ENCODE measurements around the gene OR52E8. TPM values are rescaled to one million over a fixed set of nuclear protein-coding genes. Genes with fewer than 3 reads are reported as not detected.
A peak's percentile ranks its signal among the peaks of the same experiment; 100 is the strongest.

The OR52E8 gene
- total RNA-seq, 1 donor, result not detected

DNA sequence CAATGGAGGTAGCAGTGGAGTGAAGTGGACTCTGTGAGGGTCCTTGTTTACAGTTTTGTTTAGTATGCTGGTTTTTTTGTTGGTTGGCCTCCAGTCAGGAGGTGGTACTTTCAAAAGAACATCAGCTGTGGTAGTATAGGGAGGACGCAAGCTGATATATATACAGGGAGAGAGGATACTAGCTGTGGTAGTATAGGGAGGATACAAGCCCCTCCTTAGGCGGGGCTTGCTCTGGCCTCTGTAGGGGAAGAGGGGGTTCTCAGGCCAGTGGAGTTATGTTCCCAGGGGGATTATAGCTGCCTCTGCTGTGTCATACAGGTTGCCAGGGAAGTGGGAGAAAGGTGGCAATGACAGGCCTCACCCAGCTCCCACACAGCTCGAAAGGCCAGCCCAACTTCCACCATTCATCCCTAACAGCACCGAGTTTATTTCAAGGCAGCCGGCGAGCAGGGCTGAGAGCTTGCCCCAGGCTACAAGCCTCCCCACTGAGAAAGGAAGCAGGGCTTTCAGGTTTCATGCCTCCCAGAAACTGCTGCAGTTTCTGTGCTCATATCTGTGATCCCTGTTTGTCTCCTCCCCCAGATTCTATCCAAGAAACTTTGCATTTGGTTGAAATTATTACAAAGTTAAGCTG lies 26.2 kb downstream of the OR52E8 start:
- no peaks in the 10 kb centered on the region for H3K27me3 ChIP-seq (ENCODE audit: insufficient read depth, low read length)
- no peak overlapping the region for H3K4me3 ChIP-seq (ENCODE audit: low read length)
- H3K9me3 ChIP-seq (ENCODE audit: low read depth, low read length), result no peaks in the 10 kb centered on the region
- no peaks in the 10 kb centered on the region for H3K4me1 ChIP-seq (ENCODE audit: insufficient read depth, low read length)

DNA sequence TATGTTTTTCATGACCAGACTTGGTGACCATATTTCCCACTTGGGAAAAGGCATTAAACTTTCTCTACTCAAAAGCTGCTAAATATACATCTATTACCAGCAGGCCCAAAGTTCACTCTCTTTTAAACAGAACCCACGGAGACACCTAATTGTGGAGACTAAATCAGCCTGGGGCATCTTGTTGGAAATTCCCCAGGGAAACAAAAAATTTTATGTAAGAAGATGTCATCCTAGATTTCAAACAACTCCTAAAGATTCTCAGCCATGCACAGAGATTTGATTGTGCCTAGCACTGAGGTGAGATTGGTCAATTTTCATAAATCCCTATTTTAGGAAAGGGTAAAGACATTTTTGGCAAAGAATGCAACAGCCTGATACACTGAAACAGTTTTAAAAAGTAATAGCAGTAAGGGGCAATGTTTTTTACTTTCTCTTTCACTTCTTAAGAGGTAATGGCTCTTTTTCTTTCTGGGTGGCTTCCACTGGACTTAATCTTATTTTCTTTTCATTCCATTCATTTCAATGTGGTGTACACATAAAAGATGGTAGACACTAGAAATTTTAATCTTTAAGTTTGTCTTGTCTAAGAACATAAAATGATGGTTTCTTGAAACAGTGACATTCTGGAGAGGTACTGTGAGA lies 39.1 kb downstream of the OR52E8 start:
- H3K27me3 ChIP-seq (ENCODE audit: insufficient read depth, low read length), result no peaks in the 10 kb centered on the region
- no peak overlapping the region for H3K4me3 ChIP-seq (ENCODE audit: low read length)
- H3K9me3 ChIP-seq (ENCODE audit: low read depth, low read length), result no peaks in the 10 kb centered on the region
- H3K4me1 ChIP-seq (ENCODE audit: insufficient read depth, low read length), result peaks cover 7% of the 10 kb centered on the region

DNA sequence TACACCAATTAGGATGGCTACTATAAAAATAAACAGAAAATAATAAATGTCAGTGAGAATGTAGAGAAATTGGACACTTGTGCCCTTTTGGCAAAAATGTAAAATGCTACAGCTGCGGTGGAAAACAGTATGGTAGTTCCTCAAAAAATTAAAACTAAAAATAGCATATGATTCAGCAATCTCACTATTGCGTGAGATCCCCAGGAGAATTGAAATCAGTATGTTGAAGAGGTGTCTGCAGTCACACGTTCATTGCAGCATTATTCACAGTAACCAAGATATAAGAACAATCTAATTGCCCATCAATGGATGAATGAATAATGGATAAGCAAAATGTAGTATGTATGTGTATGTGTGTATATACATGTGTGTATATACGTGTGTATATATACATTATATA lies 42.0 kb downstream of the OR52E8 start:
- H3K4me3 ChIP-seq (ENCODE audit: low read length), result no peak overlapping the region

DNA sequence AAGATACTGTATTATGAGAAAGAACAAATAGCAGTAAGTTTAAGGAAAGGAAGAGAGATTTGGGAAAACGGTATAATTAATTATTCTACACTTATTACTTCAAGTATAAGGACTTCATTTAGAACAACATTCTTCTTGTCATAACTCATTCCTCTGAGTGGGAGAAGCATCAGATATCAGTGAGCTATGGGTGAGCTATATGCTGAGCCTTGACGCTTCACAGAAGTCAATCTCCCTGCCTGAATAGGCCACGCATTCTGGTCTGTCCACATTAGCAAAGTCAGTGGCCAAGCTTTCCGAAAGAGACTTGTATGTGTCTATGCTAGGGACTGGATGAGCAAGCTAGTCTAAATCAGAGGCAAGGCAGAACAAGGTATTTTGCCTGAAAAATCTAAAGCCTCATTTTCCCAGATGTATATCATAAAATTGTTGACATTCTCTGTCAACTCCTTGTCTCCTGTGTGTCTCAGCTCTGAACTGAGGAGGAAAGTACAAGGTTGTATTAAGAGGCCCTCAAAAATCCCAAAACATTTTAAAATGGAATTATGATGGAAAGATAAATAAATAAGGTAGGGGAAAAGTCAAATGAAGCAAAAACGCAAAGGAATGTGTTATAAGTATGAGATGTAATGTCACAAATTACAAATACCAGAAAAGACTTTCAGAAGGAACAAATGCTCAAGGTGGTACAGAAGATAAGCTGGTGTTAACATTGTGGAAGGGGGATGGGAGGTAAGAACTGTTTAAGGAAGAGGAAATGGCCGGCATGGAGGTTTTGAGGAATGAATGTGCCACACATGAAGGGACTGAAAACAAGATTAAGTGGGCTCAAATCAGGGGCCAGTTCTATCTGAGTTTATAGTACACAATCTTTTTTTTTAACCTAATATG lies 47.3 kb downstream of the OR52E8 start:
- Histone ChIP-seq H3K27me3 (ENCODE audit: insufficient read depth, low read length) (peaks cover 12% of the 10 kb centered on the region), H3K4me1 (ENCODE audit: insufficient read depth, low read length) (peaks cover 16% of the 10 kb centered on the region), H3K4me3 (ENCODE audit: low read length) (no peak overlapping the region), H3K9me3 (ENCODE audit: low read depth, low read length) (no peaks in the 10 kb centered on the region)

More for the DNA sequence above, 42.0 kb downstream of the OR52E8 start:
- no peaks in the 10 kb centered on the region for H3K9me3 ChIP-seq (ENCODE audit: low read depth, low read length)
- H3K27me3 ChIP-seq (ENCODE audit: insufficient read depth, low read length), result peaks cover under 1% of the 10 kb centered on the region
- peaks cover 7% of the 10 kb centered on the region for H3K4me1 ChIP-seq (ENCODE audit: insufficient read depth, low read length)

DNA sequence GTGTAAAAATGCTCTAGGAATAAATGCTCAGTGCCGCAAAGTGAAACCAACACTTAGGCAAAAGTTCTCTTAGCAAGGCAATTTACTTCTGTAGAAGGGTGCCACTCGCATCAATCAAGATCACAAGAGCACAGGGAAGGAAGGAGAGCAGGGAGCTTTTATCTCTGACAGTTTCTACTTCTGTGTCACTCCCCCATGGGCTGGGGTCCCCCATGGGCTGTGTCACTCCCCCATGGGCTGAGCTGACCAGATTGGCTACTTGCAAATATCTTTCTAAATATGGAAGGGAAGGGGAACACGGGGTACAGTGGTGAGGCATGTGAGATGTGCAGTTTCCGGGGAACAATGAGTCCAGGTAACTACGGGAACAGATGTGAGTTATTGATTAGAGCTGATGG lies 48.4 kb downstream of the OR52E8 start:
- peak overlapping the region; percentile 45 for H3K4me3 ChIP-seq (ENCODE audit: low read length)
- H3K27me3 ChIP-seq (ENCODE audit: insufficient read depth, low read length), result peaks cover 12% of the 10 kb centered on the region
- H3K4me1 ChIP-seq (ENCODE audit: insufficient read depth, low read length), result peaks cover 12% of the 10 kb centered on the region
- no peaks in the 10 kb centered on the region for H3K9me3 ChIP-seq (ENCODE audit: low read depth, low read length)

DNA sequence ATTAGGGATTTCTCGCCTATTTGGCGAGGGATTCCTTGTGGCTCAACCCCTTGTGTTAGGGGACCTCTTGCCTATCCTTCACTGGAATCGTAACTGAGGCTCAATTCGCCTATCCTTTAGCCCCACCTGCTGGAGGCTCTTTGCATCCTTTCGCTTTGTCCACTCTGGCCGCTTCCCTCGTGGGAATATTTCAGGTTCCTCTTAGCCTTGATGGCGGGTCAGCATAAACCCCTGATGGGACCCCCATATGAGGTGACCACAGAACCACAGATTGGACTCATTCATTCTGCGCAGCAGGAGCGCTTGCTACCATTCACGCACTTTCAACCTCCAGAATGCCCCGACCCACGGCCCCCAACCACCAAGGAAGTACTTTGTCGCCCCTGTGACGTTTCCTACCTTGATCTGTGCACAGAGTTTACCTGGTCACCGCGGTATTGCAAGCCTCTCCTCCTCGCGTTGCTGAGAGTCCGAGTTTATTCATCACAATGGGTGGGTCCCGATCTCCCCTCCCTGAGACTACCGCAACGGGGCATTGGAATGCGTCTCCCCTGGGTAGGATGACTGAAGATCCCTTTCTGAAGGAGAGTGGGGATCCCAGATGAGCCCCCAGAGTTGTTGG lies 48.9 kb downstream of the OR52E8 start, which contains the start of gene OR52N2:
Gene OR52N2, plus strand, starts transcription at position 425 of the 622 bp plus-strand sequence. CDS start 11,412 bp downstream, outside the sequence.
- Histone ChIP-seq H3K4me1 (ENCODE audit: insufficient read depth, low read length) (peaks cover 12% of the 10 kb centered on the region), H3K4me3 (ENCODE audit: low read length) (peak within 1 kb of the TSS; percentile 45), H3K27me3 (ENCODE audit: insufficient read depth, low read length) (peaks cover 12% of the 10 kb centered on the region), H3K9me3 (ENCODE audit: low read depth, low read length) (no peaks in the 10 kb centered on the region)

DNA sequence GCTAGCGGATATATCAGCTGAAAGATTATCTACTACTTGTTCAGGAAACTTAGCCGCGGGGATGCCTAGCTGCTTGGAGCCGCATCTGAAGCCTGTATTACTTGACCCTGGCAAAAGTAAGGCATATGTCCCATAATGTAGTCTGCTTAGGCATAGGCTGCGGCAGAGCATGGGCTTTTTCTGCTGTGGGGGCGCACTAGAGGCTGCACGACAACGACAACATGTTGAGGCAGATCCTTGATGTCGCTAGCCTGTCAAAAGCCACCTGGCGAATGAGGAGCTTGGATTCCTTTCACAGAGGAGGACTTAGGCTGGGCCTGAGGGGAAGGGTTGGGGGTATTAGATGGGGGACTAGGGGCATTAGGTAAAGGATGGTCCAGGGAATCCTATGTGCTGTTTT lies 49.9 kb downstream of the OR52E8 start:
- Histone ChIP-seq H3K4me1 (ENCODE audit: insufficient read depth, low read length) (peaks cover 12% of the 10 kb centered on the region), H3K27me3 (ENCODE audit: insufficient read depth, low read length) (peaks cover 12% of the 10 kb centered on the region), H3K4me3 (ENCODE audit: low read length) (no peak overlapping the region), H3K9me3 (ENCODE audit: low read depth, low read length) (no peaks in the 10 kb centered on the region)

Other genes starting within 250 kb of the OR52E8 start
- gene TRIM34, start 232.7 kb downstream of the OR52E8 start, total RNA-seq, result 7.2 TPM
- 6.5 TPM for gene TRIM5, start 172.6 kb downstream of the OR52E8 start, total RNA-seq
- gene TRIM22, start 167.9 kb downstream of the OR52E8 start, total RNA-seq, result 252 TPM
- gene OR56B1, start 121.2 kb downstream of the OR52E8 start, total RNA-seq, result 0.42 TPM
- gene OR52N4, start 103.4 kb downstream of the OR52E8 start, total RNA-seq, result 1.0 TPM
- gene OR52N5, start 74.3 kb downstream of the OR52E8 start, total RNA-seq, result not detected
- not detected for gene OR52N1, start 66.4 kb downstream of the OR52E8 start, total RNA-seq
- not detected for gene OR52N2, start 48.8 kb downstream of the OR52E8 start, total RNA-seq
- not detected for gene OR52E6, start 15.8 kb downstream of the OR52E8 start, total RNA-seq
- not detected for gene OR52E4, start 22.9 kb upstream of the OR52E8 start, total RNA-seq
- not detected for gene OR52E5, start 35.5 kb upstream of the OR52E8 start, total RNA-seq
- under 0.01 TPM for gene OR56A3, start 84.6 kb upstream of the OR52E8 start, total RNA-seq
- not detected for gene OR56A5, start 110.8 kb upstream of the OR52E8 start, total RNA-seq
- not detected for gene OR52L1, start 129.3 kb upstream of the OR52E8 start, total RNA-seq
- gene OR56A4, start 149.3 kb upstream of the OR52E8 start, total RNA-seq, result not detected
- gene OR56A1, start 173.1 kb upstream of the OR52E8 start, total RNA-seq, result under 0.01 TPM
- not detected for gene OR56B4, start 250.0 kb upstream of the OR52E8 start, total RNA-seq

All from mononuclear cell (primary cell).